ENCODE data around the gene CCNF.

CCNF gene

DNA sequence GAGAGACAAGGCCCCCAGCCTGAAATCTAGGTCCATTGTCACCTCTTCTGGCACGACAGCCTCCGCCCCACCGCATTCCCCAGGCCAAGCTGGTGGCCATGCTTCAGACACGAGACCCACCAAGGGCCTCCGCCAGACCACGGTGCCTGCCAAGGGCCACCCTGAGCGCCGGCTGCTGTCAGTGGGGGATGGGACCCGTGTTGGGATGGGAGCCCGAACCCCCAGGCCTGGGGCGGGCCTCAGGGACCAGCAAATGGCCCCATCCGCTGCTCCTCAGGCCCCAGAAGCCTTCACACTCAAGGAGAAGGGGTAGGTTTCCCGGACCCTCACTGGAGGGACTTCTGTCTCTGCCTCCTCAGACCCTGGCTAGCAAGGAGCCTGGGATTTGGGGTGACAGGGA is 31.7 kb downstream of the CCNF start:
- TF ChIP-seq CTCF (IDR thresholded peaks at IDR 0.05; ENCODE audit: low read depth, low read length) = no peak
- peak overlapping the region in 1 of 2 donors; percentile 56 for H3K4me3 ChIP-seq (replicated peaks in 1 of 2; ENCODE audit: low read depth in 2 of 2, low read length in 2 of 2)
- no peak for DNase-seq (ENCODE audit: low read depth in 2 of 2)

DNA sequence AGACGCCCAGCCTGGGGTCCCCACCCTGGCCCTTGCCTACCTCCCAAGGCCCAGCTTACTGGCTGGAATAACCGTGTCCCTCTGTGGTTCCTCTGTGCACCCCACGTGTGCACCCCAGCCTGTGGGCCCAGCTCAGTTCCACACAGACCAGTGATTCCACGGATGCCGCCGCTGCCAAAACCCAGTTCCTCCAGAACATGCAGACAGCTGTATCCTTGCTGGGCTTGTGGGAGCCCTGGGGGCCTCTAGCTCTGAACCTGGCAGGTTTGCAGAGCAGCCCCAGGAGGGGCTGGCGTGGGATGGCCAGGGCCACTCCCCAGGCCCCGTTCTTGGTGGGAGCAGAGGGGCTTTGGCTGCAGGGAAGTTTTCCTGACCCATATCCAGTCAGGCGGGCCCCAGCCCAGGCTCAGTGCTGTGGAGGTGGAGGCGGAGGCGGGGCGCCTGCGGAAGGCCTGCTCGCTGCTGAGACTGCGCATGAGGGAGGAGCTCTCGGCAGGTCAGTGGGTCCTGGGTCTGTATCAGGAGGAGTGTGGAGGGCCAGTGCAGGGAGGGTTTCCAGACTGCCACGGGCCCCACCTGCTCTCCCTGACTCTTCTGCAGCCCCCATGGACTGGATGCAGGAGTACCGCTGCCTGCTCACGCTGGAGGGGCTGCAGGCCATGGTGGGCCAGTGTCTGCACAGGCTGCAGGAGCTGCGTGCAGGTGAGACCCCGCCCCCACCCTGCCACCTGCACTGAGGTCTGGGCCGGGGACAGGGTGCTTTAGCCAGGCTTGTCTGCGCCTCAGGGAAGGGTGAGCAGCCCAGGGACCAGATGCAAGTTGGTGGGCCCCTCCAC is 33.0 kb downstream of the CCNF start:
- no peak for TF ChIP-seq CTCF (IDR thresholded peaks at IDR 0.05; ENCODE audit: low read depth, low read length)
- no peak for DNase-seq (ENCODE audit: low read depth in 2 of 2)
- H3K4me3 ChIP-seq (replicated peaks in 1 of 2; ENCODE audit: low read depth in 2 of 2, low read length in 2 of 2) = no peak overlapping the region

DNA sequence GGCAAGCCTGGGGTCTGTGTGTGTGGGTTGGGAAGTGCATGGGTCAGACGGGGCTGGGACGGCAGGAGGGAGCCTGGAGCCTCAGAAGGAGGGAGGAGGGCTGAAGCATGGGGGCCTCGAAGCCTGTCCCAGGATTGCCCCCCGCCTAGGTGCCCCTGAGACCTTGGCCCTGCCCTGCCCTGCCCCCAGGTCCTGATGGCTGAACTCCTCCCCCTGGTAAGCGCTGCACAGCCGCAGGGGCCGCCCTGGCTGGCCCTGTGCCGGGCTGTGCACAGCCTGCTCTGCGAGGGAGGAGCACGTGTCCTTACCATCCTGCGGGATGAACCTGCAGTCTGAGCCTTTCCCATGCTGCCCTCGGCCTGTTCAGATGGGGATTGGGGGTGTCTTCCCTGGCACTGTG is 35.1 kb downstream of the CCNF start:
- no peak for TF ChIP-seq CTCF (IDR thresholded peaks at IDR 0.05; ENCODE audit: low read depth, low read length)
- DNase-seq (ENCODE audit: low read depth in 2 of 2) = no peak
- no peak overlapping the region for H3K4me3 ChIP-seq (replicated peaks in 1 of 2; ENCODE audit: low read depth in 2 of 2, low read length in 2 of 2)

DNA sequence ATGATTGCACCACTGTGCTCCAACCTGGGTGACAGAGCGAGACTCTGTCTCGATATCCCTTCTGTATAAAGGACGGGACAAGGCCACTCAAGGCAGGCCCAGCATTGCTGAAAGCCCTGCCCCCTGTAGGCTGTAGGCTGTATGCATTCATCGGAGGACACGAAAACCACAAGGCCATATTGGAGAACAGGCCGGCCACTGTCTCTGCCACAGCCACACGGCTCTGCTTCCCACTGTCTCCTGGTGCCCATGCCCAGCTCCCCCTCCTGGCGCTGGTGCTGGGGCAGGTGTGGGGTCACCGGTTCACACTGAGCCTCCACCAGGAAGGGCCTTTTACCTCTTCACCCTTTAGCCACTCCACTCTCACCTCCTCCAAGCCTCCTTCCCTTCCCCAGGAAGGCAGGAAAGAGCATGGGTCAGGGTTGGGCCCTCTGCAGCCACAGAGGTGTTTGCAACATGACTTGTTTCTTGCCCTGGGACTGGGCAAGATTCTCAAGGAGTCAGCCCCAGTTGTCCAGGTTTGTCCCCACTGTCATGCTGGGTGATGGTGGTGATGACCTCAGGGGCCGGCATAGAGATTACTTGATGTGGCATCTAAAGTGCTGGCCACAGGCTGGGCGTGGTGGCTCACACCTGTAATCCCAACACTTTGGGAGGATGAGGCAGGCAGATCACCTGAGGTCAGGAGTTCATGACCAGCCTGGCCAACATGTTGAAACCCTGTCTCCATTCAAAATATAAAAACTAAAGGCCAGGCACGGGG is 36.6 kb downstream of the CCNF start:
- H3K4me3 ChIP-seq (replicated peaks in 1 of 2; ENCODE audit: low read depth in 2 of 2, low read length in 2 of 2) = no peak overlapping the region
- TF ChIP-seq CTCF (IDR thresholded peaks at IDR 0.05; ENCODE audit: low read depth, low read length) = peak; percentile 43
- peak in 1 of 2 donors; percentile 20 for DNase-seq (ENCODE audit: low read depth in 2 of 2)

DNA sequence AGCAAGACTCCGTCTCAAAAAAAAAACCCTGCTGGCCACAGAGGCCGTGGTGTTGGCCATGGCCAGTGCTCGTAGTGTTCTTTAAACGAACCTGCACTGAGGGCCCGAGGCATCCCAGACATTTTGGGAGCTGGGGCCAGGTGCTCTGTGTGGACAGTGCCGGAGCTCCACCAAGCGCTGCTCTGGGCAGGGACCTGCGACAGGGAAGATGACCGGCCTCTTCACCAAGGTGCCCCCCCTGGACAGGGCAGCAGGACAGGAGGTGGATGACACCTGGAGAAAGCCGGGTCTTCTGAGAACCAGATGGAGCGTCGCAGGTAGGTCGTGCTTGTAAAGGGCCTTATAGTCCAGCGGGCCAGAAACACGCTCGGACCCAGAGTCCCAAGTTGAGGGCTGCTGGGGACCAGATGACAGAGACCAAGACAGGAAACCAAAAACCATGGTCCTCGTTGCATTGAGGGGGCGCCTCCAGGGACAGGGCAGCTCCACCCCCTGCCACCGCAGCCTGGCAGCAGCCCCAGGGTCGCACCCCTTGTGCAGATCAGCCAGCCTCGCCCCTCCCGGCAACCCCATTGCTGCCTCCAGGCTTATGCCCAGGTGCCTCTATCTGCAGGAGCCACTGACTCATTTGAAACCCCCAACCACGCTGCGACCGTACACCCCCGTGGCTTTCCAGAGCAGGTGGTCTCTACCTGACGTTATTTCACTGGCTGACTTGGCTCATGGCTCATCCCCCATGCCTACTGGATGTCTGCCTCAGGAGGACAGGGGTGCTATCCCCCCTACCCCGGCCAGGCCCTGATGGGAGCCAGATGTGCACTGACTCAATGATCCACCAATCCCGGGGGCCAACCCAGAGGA is 37.6 kb downstream of the CCNF start:
- DNase-seq (ENCODE audit: low read depth in 2 of 2) = no peak
- no peak for TF ChIP-seq CTCF (IDR thresholded peaks at IDR 0.05; ENCODE audit: low read depth, low read length)
- peak overlapping the region in 1 of 2 donors; percentile 49 for H3K4me3 ChIP-seq (replicated peaks in 1 of 2; ENCODE audit: low read depth in 2 of 2, low read length in 2 of 2)

DNA sequence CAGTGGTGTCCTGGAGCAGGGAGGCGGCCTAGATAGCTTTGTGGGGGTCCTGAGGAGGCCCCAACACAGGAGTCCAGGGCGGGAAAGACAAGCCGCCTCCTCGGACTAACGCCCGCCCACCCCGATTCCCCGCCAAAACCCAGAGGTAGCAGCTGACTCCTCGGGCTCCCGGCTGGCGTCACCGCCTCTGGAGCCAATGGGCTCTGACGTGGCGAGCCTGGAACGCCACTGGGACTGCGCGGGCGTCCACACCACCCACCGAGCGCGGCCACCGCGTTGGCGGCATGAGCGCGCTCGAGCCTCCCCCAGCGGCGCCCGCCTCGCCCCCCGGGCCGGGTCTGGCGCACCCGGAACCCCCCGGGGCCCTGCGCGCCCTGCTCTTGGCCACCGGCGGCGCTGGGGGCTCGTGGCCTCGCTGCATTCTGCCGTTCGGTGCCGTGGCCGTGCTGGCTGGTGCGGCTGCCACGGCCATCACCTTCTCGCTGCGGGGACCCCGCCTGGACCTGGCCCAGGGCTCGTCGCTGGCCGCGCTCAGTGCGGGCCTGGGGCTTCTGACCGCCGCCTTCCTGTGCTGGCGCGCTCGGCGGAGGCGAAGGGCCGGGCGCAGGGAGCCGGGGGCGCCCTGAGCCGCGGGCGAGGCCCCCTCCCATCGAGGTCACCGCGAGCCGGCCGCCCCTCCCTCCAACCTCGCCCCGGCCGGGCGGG is 38.4 kb downstream of the CCNF start:
- H3K4me3 ChIP-seq (replicated peaks in 1 of 2; ENCODE audit: low read depth in 2 of 2, low read length in 2 of 2) = peak overlapping the region; percentile 32 to 49
- no peak for TF ChIP-seq CTCF (IDR thresholded peaks at IDR 0.05; ENCODE audit: low read depth, low read length)
- DNase-seq (ENCODE audit: low read depth in 2 of 2) = peak; percentile 59 to 76
